HG02870 (cell line): ENCODE measurements around the gene TTC32.

Source experiments
- ATAC-seq: cut with Tn5 transposase; IDR thresholded peaks from one replicate; pipeline ENCODE4 v1.9.1; 2021; ENCODE audit warnings: mild to moderate bottlenecking, moderate library complexity; ENCODE audit not compliant: unreplicated experiment

TTC32 gene

GRCh38 chr2:19878268-19879046 is 23.3 kb downstream of the TTC32 start:
- ATAC-seq = no peak

- no peak for ATAC-seq
These were observed 25.0 kb downstream of the TTC32 start for GRCh38 chr2:19876751-19877150.

- ATAC-seq = no peak
These were observed 26.5 kb downstream of the TTC32 start for GRCh38 chr2:19875280-19875679.

- ATAC-seq = no peak
These were observed 27.1 kb downstream of the TTC32 start for GRCh38 chr2:19874726-19875125.

- no peak for ATAC-seq
These were observed 28.8 kb downstream of the TTC32 start for GRCh38 chr2:19873014-19873413.

- ATAC-seq = no peak
These were observed 29.5 kb downstream of the TTC32 start for GRCh38 chr2:19872302-19872701.

GRCh38 chr2:19871836-19872235 is 29.9 kb downstream of the TTC32 start:
- no peak for ATAC-seq

GRCh38 chr2:19870792-19871191 is 31.0 kb downstream of the TTC32 start:
- ATAC-seq = no peak

GRCh38 chr2:19868701-19869580 is 32.8 kb downstream of the TTC32 start:
- peak; percentile 62 for ATAC-seq

GRCh38 chr2:19868224-19868623 is 33.6 kb downstream of the TTC32 start:
- peak; percentile 4 for ATAC-seq

GRCh38 chr2:19866771-19867170 is 35.0 kb downstream of the TTC32 start:
- no peak for ATAC-seq

GRCh38 chr2:19865151-19865550 is 36.6 kb downstream of the TTC32 start:
- ATAC-seq = peak; percentile 38

- ATAC-seq = no peak
These were observed 37.4 kb downstream of the TTC32 start for GRCh38 chr2:19864381-19864780.

- peak; percentile 60 for ATAC-seq
These were observed 38.3 kb downstream of the TTC32 start for GRCh38 chr2:19863303-19864041.

- ATAC-seq = no peak
These were observed 40.0 kb downstream of the TTC32 start for GRCh38 chr2:19861813-19862212.

GRCh38 chr2:19860022-19860421 is 41.8 kb downstream of the TTC32 start:
- no peak for ATAC-seq

GRCh38 chr2:19859565-19859964 is 42.2 kb downstream of the TTC32 start:
- ATAC-seq = no peak

- ATAC-seq = no peak
These were observed 44.0 kb downstream of the TTC32 start for GRCh38 chr2:19857806-19858205.

GRCh38 chr2:19857100-19857499 is 44.7 kb downstream of the TTC32 start:
- ATAC-seq = no peak

GRCh38 chr2:19855542-19856431 is 46.0 kb downstream of the TTC32 start:
- ATAC-seq = no peak
